ENCODE measurements around the gene THSD4. TPM values are rescaled to one million over a fixed set of nuclear protein-coding genes. Genes with fewer than 3 reads are reported as not detected.

Gene THSD4
- total and polyA plus RNA-seq, 2 of the 8 experiments (the other 6 are each of a cell fraction or from before 2014, with no cell fraction given) = 2.5 to 6.2 TPM

DNA sequence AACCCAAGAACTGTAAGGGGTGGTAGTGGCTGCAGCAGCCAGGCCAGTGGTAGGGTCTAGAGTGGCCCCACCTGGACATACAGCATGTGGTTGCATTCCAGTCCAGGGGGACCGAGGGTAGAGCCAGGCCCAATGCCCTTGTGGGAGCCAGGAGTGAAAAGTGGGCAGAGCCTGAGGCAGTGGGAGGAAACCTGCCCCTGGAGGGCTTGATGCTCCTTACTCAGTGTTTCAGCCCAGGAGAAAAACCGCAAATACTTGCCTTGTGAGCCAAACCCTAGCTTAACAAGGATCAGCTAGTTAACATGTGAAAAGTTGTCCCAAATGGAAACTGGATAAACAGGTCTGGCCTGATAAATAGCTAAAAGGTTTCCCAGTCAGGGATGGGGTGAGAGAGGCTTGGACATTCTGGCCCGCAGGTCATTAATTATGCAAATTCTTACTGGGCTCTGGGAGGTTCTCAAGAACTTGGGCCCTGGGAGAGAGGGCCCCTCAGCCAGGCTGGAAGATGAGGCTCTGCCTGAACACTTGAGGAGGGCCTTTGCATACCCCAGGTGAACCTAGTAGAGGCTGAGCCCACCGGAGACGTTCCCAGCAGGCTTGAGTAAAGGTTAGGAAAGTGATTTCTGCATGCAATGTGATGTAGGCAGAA is 222.1 kb downstream of the THSD4 start (continued):
- TF ChIP-seq, protein P1, sequence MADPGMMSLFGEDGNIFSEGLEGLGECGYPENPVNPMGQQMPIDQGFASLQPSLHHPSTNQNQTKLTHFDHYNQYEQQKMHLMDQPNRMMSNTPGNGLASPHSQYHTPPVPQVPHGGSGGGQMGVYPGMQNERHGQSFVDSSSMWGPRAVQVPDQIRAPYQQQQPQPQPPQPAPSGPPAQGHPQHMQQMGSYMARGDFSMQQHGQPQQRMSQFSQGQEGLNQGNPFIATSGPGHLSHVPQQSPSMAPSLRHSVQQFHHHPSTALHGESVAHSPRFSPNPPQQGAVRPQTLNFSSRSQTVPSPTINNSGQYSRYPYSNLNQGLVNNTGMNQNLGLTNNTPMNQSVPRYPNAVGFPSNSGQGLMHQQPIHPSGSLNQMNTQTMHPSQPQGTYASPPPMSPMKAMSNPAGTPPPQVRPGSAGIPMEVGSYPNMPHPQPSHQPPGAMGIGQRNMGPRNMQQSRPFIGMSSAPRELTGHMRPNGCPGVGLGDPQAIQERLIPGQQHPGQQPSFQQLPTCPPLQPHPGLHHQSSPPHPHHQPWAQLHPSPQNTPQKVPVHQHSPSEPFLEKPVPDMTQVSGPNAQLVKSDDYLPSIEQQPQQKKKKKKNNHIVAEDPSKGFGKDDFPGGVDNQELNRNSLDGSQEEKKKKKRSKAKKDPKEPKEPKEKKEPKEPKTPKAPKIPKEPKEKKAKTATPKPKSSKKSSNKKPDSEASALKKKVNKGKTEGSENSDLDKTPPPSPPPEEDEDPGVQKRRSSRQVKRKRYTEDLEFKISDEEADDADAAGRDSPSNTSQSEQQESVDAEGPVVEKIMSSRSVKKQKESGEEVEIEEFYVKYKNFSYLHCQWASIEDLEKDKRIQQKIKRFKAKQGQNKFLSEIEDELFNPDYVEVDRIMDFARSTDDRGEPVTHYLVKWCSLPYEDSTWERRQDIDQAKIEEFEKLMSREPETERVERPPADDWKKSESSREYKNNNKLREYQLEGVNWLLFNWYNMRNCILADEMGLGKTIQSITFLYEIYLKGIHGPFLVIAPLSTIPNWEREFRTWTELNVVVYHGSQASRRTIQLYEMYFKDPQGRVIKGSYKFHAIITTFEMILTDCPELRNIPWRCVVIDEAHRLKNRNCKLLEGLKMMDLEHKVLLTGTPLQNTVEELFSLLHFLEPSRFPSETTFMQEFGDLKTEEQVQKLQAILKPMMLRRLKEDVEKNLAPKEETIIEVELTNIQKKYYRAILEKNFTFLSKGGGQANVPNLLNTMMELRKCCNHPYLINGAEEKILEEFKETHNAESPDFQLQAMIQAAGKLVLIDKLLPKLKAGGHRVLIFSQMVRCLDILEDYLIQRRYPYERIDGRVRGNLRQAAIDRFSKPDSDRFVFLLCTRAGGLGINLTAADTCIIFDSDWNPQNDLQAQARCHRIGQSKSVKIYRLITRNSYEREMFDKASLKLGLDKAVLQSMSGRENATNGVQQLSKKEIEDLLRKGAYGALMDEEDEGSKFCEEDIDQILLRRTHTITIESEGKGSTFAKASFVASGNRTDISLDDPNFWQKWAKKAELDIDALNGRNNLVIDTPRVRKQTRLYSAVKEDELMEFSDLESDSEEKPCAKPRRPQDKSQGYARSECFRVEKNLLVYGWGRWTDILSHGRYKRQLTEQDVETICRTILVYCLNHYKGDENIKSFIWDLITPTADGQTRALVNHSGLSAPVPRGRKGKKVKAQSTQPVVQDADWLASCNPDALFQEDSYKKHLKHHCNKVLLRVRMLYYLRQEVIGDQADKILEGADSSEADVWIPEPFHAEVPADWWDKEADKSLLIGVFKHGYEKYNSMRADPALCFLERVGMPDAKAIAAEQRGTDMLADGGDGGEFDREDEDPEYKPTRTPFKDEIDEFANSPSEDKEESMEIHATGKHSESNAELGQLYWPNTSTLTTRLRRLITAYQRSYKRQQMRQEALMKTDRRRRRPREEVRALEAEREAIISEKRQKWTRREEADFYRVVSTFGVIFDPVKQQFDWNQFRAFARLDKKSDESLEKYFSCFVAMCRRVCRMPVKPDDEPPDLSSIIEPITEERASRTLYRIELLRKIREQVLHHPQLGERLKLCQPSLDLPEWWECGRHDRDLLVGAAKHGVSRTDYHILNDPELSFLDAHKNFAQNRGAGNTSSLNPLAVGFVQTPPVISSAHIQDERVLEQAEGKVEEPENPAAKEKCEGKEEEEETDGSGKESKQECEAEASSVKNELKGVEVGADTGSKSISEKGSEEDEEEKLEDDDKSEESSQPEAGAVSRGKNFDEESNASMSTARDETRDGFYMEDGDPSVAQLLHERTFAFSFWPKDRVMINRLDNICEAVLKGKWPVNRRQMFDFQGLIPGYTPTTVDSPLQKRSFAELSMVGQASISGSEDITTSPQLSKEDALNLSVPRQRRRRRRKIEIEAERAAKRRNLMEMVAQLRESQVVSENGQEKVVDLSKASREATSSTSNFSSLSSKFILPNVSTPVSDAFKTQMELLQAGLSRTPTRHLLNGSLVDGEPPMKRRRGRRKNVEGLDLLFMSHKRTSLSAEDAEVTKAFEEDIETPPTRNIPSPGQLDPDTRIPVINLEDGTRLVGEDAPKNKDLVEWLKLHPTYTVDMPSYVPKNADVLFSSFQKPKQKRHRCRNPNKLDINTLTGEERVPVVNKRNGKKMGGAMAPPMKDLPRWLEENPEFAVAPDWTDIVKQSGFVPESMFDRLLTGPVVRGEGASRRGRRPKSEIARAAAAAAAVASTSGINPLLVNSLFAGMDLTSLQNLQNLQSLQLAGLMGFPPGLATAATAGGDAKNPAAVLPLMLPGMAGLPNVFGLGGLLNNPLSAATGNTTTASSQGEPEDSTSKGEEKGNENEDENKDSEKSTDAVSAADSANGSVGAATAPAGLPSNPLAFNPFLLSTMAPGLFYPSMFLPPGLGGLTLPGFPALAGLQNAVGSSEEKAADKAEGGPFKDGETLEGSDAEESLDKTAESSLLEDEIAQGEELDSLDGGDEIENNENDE (IDR thresholded peaks at IDR 0.05; ENCODE audit: insufficient replicate concordance, low read length) = no peak
- TF ChIP-seq RAD21 (IDR thresholded peaks at IDR 0.05 in 1 of 2, conservative IDR thresholded peaks at IDR 0.05 in 1 of 2; ENCODE audit: low read depth in 2 of 2, low read length in 2 of 2) = peak in 1 of 2 experiments; percentile 7; a peak in 1 of 4 replicates
- no peak for TF ChIP-seq SUZ12 (IDR thresholded peaks at IDR 0.05; ENCODE audit: low read length)
- TF ChIP-seq SP1 (IDR thresholded peaks at IDR 0.05; ENCODE audit: low read depth, low read length) = peak; percentile 40; the same call in 1 of the 2 replicates
- TF ChIP-seq KDM1A (IDR thresholded peaks at IDR 0.05; ENCODE audit: borderline replicate concordance, low read length) = no peak
- TF ChIP-seq, protein P2, sequence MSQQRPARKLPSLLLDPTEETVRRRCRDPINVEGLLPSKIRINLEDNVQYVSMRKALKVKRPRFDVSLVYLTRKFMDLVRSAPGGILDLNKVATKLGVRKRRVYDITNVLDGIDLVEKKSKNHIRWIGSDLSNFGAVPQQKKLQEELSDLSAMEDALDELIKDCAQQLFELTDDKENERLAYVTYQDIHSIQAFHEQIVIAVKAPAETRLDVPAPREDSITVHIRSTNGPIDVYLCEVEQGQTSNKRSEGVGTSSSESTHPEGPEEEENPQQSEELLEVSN (IDR thresholded peaks at IDR 0.05) = peak; percentile 12; the same call in 1 of the 2 replicates
- no peak for TF ChIP-seq TEAD4 (IDR thresholded peaks at IDR 0.05; ENCODE audit: low read depth, low read length)
- TF ChIP-seq TCF12 (IDR thresholded peaks at IDR 0.05; ENCODE audit: low read depth, low read length) = no peak
- no peak for TF ChIP-seq ZNF274 (IDR thresholded peaks at IDR 0.05; ENCODE audit: borderline replicate concordance, extremely low read depth, low read length)
- peak; percentile 58 for TF ChIP-seq ASH2L (IDR thresholded peaks at IDR 0.05; ENCODE audit: low read length)

Measured in H1 (cell line).